Measurements from ENCODE around the gene PRKAG2.

PRKAG2 gene

GRCh38 chr7:151871189-151871735, 5.7 kb downstream of the PRKAG2 start:
- DNase-seq = no peak
- intact Hi-C loops (cut with DNase I) = loop anchor here (10.0 kb wide), 1 partner anchor 86 kb away; no protein-coding TSS in a partner anchor

DNA sequence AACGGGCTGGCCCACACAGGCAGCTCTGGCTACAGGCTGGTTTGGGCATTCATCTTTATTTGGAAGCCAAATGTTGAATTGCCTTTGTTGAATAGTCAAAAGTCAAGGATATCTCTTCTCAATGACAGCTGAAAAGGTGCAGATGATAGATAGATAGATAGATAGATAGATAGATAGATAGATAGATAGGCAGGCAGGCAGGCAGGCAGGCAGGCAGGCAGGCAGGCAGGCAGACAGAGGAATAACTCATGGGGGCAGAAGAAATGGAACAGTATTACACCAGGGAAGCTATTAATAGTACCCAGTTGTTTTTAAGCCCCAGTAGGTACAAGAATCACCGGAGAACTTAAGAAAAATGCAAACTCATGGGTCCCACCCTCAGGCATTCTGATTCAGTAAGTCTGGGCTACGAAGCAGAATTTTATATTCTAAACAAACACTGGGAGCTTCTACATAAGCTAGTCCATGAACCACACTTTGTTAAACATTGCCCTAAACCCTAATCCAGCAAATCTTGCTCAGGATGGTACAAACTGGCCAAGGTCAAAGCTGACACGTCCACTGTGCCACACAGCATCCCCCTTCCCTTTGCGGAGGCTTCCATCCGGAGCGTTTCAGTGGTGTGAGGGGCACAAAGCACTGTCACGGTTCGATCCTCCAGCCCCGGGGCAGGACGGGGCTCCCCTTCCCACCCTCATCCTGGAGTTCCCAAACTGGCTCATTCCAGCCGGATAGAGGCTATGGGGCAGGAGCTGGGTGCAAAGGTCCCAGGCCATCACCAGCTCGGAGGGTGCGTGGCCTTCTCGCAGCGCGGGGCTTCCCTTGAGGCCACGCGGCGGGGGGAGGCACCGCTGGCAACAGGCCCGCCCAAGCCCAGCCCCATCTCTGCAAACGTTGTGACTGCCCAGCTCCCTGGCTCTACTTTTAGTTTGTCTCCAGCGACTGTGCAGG, 6.7 kb downstream of the PRKAG2 start:
- intact Hi-C loops (cut with DNase I) = loop anchor here (10.0 kb wide), 1 partner anchor 85 kb away; no protein-coding TSS in a partner anchor
- DNase-seq = no peak

DNA sequence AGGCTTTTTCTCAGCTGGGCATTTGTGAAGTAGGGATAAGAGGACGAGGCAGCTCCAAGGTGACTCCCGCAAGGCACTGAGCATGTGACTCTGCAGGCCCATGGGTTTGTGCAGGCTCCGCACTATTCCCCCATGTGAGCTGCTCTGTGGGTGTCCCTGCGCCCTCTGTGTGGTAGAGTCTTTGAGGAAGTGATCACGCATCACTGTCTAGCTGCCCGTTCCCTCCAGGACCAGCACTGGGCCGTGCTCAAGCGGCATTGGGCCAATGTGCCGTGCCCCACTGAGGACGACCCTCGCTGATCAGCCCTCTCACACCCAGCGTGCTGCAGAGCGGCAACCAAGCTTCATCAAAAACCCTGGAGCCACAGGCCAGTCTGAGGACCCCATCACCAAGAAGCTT, 7.5 kb downstream of the PRKAG2 start:
- DNase-seq = peak in 1 of 42 donors; percentile 22
- intact Hi-C loops (cut with DNase I) = no loop called here

- intact Hi-C loops (cut with DNase I) = no loop called here
Measured at GRCh38 chr7:151869109-151869428, 7.8 kb downstream of the PRKAG2 start.

DNA sequence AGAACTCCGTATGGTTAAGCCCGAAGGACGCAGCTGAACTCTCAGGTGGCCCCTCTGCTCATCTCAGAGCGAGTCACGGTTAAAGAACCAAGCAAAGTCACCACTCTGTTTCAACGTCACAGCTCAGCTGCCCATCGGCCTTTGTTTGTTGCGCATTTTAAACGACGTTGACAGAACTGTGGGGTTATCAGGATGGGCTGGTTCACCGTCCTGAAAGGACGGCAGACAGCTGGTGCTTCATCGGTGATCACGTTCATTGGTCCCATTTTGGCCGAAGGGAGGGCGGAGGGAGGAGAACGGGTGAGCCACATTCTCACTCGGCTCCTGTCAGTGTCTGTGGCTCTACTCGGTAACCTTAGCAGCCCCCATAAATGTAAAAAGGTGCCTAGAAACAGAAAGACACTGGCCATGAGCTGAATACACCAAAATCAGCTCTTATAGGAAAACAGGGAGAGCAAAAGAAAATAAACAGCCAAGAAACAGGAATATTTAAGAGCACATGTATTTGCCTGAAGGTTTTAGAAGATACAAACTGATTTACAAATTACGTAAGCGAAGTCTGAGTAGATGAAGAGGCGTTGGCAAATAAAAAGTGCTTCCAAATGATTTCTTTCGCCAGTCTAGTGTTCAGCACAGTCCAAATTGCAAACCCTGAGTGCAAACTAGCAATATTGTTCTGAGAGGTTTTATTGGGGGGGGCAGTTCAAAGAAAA, 8.4 kb downstream of the PRKAG2 start:
- DNase-seq = no peak
- intact Hi-C loops (cut with DNase I) = no loop called here

More at GRCh38 chr7:151869109-151869428, 7.8 kb downstream of the PRKAG2 start:
- DNase-seq = no peak

GRCh38 chr7:151867912-151868311, 9.0 kb downstream of the PRKAG2 start:
- no peak for DNase-seq
- intact Hi-C loops (cut with DNase I) = no loop called here

DNA sequence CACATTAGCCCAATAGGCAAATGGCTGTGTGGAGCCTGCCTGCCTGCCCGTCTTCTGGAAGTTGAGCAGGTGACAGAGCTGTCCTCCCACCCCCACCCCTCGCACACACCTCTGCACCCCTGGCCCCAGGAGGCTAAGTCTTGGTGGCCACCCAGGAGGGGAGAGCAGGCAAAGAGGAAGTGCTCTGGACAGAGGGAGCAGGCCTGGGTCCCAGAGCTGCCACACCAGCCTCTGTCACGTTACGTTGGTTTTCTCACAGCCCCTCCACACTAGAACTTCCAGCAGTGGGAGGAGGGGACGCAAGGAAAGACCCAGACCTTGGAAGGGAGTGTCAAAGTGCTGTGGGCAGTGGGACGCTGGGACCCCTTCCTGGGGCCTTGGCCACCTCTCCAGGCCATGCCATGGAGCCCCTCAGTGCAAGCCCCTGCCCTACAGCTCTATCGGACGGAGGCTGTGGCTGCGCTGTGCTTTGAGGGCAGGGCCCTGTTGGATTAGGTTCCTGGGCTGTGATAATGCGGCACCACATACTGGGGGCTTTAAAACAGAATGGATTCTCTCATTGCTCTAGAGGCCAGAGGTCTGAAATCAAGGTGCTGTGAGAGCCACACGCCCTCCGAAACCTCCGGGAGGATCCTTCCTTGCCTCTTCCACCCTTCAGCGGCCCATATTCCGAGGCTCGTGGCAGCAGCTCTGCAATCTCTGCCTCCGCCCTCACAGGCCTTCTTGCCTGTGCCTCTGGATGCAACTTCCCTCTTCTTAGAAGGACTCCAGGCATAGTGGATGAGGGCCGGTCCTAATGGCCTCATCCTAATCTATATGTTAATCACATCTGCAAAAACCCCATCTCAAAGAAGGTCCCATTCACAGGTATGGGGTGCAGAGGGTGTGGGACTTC, 9.9 kb downstream of the PRKAG2 start:
- intact Hi-C loops (cut with DNase I) = no loop called here
- no peak for DNase-seq

DNA sequence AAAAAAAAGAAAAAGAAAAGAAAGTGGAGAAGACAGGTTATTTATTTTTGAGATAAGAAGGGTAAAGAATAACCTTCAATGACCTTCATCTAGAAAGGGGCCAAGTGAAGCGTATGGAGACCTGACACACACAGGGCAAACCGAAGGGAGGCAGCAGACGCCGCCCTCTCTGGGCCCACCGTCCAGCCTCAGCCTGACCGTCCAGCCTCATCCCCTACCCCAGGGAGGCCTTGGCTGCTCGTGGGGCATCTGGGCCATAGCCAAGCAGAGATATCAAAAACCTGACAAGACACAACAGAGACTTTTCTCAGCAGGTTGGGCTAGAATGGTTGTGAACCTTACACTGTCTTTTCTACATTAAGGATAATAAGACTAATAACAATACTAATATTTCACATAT, 10.9 kb downstream of the PRKAG2 start:
- intact Hi-C loops (cut with DNase I) = no loop called here
- no peak for DNase-seq

GRCh38 chr7:151865070-151865670, 11.7 kb downstream of the PRKAG2 start:
- intact Hi-C loops (cut with DNase I) = no loop called here
- DNase-seq = peak in 1 of 42 donors; percentile 33

- intact Hi-C loops (cut with DNase I) = no loop called here
- peak in 1 of 42 donors; percentile 17 for DNase-seq
Measured at GRCh38 chr7:151864561-151864960, 12.4 kb downstream of the PRKAG2 start.

DNA sequence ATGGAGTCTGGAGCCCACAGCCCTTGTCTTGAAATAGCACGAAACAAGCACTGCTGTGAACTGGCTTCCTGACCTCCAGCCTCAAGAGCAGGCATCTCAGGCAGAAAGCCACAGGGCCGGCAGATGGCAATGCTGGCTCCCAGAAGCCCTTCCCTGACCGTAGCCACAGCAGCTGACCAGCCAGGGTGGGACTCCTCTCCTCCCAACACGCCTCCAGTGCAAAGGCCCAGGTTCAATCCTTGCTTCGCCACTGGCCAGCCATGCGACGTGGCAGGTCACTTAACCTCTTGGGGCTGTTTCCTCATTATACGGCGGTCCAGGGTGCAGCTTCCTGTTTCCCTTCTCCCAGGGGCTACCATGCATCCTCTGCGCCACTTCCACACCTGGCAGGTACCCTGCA, 12.8 kb downstream of the PRKAG2 start:
- intact Hi-C loops (cut with DNase I) = no loop called here

GRCh38 chr7:151863386-151864079, 13.4 kb downstream of the PRKAG2 start:
- intact Hi-C loops (cut with DNase I) = no loop called here
- no peak for DNase-seq

More for the DNA sequence above, 12.8 kb downstream of the PRKAG2 start:
- no peak for DNase-seq

DNA sequence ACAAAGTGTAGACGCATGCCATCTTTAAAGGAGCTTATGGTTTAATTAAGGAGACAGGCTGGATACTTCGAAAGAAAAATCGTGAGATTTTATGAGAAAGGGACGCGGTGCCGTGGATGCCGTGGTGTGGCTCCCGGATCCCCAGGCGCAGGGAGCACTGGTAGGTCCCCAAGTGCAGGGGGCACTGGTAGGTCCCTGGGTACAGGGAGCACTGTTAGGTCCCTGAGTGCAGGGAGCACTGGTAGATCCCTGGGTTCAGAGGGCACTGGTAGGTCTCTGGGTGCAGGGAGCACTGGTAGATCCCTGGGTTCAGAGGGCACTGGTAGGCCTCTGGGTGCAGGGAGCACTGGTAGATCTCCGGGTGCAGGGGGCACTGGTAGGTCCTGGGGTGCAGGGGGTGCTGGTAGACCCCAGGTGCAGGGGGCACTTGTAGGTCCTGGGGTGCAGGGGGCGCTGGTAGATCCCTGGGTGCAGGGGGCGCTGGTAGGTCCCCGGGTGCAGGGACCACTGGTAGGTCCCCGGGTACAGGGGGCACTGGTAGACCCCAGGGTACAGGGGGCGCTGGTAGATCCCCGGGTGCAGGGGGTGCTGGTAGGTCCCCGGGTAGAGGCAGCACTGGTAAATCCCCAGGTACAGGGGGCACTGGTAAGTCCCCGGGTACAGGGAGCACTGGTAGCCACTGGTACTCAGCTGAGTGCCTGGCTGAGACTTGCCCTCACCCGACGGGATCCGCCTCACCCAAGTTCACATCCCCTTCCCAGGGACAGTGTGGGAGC, 14.1 kb downstream of the PRKAG2 start:
- no peak for DNase-seq
- intact Hi-C loops (cut with DNase I) = no loop called here

- peak in 1 of 42 donors; percentile 28 for DNase-seq
- intact Hi-C loops (cut with DNase I) = no loop called here
Measured at GRCh38 chr7:151861881-151862280, 15.0 kb downstream of the PRKAG2 start.

DNA sequence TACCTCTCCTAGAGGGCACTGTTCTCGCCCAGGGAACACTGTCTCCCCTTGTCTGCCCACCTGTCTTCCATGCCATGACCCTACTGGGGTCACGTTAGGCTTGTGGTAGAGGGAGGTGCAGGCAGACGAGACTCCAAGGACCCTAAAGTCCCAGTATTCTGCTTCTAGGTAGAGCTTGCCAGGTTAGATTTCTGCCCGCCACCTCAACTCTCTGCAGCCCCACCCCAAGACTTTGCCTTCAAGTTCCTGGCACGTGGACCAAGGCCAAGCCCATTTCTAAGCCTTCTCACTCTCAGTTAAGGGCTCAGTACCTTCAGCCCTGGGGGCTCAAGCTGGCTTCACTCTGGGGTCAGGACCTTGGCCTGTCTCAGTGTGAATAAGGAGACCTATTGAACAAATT, 16.1 kb downstream of the PRKAG2 start:
- peak in 1 of 42 donors; percentile 16 for DNase-seq
- intact Hi-C loops (cut with DNase I) = no loop called here

DNA sequence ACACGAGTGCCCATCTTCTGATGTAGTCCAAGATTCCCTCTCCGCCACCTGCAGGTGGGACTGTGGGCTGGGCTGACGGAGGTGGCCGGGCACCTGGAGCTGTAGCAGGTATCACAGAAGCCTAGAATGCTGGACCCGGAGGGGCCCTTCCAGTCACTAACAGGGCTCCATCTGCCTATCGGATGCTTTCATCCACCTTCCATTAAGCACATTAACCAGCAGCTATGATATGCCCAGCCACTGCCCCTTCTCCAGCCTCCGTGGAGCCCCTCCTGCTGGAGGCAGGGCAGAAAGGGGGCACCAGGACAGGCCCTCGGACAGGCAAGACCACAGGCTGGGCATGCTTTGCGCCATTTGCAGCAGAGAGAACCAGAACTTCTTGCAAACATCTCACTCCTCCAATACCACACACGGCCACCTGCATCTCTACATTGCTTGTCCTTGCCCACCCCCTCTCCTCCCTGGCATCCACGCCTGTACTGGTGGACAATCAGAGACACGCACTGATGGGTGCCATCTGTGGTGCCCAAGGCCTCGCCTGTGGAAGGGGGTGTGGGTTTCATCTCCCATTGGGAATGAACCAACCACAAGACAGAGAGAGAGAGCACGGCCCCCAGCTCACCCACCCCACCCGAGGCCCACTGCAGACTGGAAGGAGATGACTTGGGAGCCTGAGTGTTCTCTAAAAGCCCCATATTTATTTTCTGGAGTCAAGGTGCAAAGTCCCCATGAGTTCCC, 16.8 kb downstream of the PRKAG2 start:
- DNase-seq = peak in 1 of 42 donors; percentile 28
- intact Hi-C loops (cut with DNase I) = no loop called here
